ENCODE results near the gene RNU7-1. TPM values are rescaled to one million over a fixed set of nuclear protein-coding genes. Genes with fewer than 3 reads are reported as not detected.

RNU7-1 gene
- total RNA-seq, 1 experiment from 2014 or later, result not detected

DNA sequence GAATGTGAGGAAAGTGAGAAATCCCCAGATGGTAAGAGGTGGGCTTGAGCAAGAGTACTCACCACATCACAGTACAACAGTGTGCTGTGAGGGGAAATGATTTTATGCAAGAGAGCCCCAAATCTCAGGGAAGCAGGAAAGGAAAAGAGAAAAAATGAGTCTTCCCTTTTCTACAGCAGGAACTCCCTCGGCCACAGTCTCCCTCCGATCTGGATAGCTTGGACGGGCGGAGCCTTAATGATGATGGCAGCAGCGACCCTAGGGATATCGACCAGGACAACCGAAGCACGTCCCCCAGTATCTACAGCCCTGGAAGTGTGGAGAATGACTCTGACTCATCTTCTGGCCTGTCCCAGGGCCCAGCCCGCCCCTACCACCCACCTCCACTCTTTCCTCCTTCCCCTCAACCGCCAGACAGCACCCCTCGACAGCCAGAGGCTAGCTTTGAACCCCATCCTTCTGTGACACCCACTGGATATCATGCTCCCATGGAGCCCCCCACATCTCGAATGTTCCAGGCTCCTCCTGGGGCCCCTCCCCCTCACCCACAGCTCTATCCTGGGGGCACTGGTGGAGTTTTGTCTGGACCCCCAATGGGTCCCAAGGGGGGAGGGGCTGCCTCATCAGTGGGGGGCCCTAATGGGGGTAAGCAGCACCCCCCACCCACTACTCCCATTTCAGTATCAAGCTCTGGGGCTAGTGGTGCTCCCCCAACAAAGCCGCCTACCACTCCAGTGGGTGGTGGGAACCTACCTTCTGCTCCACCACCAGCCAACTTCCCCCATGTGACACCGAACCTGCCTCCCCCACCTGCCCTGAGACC is 8.0 kb upstream of the RNU7-1 start:
- no peak for DNase-seq (ENCODE audit: low read depth)
- in situ Hi-C loops (cut with HindIII; ENCODE audit: low pct_unique_long_range_greater_than_20kb, low sequenced_read_pairs), result no loop called here

DNA sequence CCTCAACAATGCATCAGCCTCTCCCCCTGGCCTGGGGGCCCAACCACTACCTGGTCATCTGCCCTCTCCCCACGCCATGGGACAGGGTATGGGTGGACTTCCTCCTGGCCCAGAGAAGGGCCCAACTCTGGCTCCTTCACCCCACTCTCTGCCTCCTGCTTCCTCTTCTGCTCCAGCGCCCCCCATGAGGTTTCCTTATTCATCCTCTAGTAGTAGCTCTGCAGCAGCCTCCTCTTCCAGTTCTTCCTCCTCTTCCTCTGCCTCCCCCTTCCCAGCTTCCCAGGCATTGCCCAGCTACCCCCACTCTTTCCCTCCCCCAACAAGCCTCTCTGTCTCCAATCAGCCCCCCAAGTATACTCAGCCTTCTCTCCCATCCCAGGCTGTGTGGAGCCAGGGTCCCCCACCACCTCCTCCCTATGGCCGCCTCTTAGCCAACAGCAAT is 7.4 kb upstream of the RNU7-1 start:
- no peak for DNase-seq (ENCODE audit: low read depth)
- in situ Hi-C loops (cut with HindIII; ENCODE audit: low pct_unique_long_range_greater_than_20kb, low sequenced_read_pairs), result no loop called here

DNA sequence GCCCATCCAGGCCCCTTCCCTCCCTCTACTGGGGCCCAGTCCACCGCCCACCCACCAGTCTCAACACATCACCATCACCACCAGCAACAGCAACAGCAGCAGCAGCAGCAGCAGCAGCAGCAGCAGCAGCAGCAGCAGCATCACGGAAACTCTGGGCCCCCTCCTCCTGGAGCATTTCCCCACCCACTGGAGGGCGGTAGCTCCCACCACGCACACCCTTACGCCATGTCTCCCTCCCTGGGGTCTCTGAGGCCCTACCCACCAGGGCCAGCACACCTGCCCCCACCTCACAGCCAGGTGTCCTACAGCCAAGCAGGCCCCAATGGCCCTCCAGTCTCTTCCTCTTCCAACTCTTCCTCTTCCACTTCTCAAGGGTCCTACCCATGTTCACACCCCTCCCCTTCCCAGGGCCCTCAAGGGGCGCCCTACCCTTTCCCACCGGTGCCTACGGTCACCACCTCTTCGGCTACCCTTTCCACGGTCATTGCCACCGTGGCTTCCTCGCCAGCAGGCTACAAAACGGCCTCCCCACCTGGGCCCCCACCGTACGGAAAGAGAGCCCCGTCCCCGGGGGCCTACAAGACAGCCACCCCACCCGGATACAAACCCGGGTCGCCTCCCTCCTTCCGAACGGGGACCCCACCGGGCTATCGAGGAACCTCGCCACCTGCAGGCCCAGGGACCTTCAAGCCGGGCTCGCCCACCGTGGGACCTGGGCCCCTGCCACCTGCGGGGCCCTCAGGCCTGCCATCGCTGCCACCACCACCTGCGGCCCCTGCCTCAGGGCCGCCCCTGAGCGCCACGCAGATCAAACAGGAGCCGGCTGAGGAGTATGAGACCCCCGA is 6.8 kb upstream of the RNU7-1 start:
- no peak for DNase-seq (ENCODE audit: low read depth)
- in situ Hi-C loops (cut with HindIII; ENCODE audit: low pct_unique_long_range_greater_than_20kb, low sequenced_read_pairs), result no loop called here

DNA sequence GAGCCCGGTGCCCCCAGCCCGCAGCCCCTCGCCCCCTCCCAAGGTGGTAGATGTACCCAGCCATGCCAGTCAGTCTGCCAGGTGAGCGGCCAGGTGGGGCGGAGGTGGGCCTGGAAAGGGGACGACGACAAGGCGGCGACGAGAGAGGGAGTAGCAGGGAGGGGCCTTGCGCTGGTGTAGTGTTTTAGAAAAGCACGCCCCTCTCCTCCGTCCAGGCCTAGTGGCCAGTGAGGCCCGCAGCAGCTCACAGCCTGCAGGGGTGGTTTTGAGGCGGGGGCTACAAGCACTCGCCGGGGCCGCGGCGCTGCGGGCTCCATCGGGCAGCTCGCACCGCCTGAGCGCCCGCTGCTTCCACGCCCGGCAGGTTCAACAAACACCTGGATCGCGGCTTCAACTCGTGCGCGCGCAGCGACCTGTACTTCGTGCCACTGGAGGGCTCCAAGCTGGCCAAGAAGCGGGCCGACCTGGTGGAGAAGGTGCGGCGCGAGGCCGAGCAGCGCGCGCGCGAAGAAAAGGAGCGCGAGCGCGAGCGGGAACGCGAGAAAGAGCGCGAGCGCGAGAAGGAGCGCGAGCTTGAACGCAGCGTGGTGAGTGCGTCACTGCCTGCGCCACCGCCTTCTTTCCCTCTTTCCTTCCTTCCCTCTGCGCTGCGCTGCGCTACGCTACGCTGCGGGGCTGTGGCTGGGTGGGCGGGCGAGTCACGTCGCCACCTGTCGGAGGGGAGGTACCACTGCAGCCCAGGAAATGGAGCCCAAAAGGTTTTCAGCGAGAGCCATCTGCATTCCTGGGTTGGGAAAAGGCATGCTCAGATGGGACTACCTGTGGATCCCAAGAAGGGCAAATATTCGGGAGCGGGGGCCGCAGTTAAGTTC is 5.9 kb upstream of the RNU7-1 start:
- peak; percentile 95 for DNase-seq (ENCODE audit: low read depth)

DNA sequence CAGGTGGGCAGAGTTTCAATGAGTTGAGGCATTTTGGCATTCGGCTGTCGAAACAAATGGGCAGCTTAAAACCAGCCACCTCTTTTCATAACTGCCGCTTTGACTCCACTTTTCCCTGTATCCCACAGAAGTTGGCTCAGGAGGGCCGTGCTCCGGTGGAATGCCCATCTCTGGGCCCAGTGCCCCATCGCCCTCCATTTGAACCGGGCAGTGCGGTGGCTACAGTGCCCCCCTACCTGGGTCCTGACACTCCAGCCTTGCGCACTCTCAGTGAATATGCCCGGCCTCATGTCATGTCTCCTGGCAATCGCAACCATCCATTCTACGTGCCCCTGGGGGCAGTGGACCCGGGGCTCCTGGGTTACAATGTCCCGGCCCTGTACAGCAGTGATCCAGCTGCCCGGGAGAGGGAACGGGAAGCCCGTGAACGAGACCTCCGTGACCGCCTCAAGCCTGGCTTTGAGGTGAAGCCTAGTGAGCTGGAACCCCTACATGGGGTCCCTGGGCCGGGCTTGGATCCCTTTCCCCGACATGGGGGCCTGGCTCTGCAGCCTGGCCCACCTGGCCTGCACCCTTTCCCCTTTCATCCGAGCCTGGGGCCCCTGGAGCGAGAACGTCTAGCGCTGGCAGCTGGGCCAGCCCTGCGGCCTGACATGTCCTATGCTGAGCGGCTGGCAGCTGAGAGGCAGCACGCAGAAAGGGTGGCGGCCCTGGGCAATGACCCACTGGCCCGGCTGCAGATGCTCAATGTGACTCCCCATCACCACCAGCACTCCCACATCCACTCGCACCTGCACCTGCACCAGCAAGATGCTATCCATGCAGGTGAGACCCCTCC is 5.0 kb upstream of the RNU7-1 start:
- no peak for DNase-seq (ENCODE audit: low read depth)
- in situ Hi-C loops (cut with HindIII; ENCODE audit: low pct_unique_long_range_greater_than_20kb, low sequenced_read_pairs), result no loop called here

More for the DNA sequence above, 5.9 kb upstream of the RNU7-1 start:
- in situ Hi-C loops (cut with HindIII; ENCODE audit: low pct_unique_long_range_greater_than_20kb, low sequenced_read_pairs), result no loop called here

DNA sequence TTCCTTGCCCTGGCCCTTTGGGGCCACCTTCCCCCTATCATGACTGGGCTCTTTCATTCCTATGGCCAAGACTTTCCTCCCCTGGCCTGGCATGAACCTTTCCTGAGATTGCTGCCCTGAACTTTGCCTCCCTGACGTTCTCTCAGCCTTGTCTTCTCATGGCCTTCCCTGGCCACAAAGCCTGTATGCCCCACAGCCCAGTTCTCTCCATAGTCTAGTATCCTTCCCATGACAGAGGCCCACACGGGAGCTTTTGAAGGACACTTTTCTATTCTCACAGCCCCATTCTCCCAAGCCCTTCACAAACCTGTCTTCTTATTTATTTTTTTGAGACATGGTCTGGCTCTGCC is 4.5 kb upstream of the RNU7-1 start:
- in situ Hi-C loops (cut with HindIII; ENCODE audit: low pct_unique_long_range_greater_than_20kb, low sequenced_read_pairs), result no loop called here

DNA sequence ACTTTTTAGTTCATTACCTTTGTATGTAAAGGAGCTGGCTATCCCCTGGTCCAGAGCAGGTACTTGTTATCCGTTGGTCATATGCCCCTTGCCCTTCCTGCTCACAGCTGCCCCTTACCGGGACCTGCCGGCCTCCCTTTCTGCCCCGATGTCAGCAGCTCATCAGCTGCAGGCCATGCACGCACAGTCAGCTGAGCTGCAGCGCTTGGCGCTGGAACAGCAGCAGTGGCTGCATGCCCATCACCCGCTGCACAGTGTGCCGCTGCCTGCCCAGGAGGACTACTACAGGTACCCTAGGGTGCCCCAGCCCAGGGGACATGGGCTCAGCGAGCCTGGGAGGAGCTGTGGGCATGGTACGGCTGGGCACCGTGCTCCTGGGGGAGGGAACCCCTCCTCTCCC is 2.3 kb upstream of the RNU7-1 start:
- no peak for DNase-seq (ENCODE audit: low read depth)
- in situ Hi-C loops (cut with HindIII; ENCODE audit: low pct_unique_long_range_greater_than_20kb, low sequenced_read_pairs), result no loop called here

More for the DNA sequence above, 4.5 kb upstream of the RNU7-1 start:
- no peak for DNase-seq (ENCODE audit: low read depth)

DNA sequence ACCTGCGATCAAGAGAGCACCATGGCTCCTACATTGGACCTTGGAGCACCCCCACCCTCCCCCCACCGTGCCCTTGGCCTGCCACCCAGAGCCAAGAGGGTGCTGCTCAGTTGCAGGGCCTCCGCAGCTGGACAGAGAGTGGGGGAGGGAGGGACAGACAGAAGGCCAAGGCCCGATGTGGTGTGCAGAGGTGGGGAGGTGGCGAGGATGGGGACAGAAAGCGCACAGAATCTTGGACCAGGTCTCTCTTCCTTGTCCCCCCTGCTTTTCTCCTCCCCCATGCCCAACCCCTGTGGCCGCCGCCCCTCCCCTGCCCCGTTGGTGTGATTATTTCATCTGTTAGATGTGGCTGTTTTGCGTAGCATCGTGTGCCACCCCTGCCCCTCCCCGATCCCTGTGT is 1.8 kb upstream of the RNU7-1 start:
- no peak for DNase-seq (ENCODE audit: low read depth)
- in situ Hi-C loops (cut with HindIII; ENCODE audit: low pct_unique_long_range_greater_than_20kb, low sequenced_read_pairs), result no loop called here

DNA sequence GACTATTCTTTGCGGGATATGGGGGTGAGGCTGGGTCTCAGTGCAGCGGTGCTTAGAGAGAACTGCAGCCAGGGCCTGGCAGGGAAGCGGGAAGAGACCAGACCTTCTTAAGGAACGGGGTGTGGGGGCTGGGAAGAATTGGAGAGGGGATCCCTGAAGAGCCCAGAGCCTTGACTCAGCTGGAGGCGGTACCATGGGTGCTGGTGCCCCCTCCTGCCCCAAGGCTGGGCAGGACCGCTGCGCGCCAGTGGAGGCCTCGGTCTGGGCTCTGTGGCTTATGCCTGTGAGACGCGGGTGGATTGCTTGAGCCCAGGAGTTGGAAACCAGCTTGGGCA is 1.3 kb upstream of the RNU7-1 start:
- in situ Hi-C loops (cut with HindIII; ENCODE audit: low pct_unique_long_range_greater_than_20kb, low sequenced_read_pairs), result no loop called here

DNA sequence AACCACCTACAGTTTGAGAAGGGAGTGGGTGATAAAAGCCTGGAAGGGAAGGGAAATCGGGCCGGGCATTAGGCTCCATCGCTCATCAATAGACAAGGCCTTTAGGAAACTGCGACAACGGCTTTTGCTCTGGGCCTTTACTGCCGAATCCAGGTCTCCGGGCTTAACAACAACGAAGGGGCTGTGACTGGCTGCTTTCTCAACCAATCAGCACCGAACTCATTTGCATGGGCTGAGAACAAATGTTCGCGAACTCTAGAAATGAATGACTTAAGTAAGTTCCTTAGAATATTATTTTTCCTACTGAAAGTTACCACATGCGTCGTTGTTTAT is 261 bp upstream of the RNU7-1 start:
- DNase-seq (ENCODE audit: low read depth), result no peak
- in situ Hi-C loops (cut with HindIII; ENCODE audit: low pct_unique_long_range_greater_than_20kb, low sequenced_read_pairs), result no loop called here

More for the DNA sequence above, 1.3 kb upstream of the RNU7-1 start:
- no peak for DNase-seq (ENCODE audit: low read depth)

DNA sequence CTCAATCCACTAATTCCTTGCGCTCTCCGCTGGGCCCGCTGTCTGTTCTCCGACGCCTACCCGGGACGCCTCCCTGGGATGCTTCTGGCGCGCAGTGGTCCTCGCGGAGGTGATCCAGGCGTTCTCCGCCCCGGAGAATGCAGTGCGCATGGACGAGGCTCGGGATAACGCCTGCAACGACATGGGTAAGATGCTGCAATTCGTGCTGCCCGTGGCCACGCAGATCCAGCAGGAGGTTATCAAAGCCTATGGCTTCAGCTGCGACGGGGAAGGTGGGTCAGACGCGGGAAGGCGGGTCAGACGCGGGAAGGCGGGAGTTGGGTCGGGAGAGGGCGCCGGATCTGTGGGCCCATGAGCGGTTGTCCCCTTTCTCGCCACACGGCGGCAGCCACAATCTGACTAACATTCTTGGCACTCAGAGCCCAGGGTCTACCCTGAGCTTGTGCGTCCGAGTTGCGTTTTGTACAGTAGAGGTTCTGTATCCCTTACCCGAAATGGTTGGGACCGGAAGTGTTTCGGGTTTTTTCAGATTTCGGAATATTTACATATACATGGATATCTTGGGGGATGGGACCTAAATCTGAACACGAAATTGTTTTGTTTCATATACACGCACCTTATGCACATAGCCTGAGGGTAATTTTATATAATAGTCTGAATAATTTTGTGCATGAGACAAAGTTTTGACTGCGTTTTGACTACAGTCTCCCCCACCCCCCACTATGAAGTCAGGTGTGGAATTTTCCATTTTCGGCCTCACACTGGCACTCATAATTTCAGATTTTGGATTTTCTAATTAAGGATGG is 968 bp downstream of the RNU7-1 start:
- peak; percentile 88 for DNase-seq (ENCODE audit: low read depth)

DNA sequence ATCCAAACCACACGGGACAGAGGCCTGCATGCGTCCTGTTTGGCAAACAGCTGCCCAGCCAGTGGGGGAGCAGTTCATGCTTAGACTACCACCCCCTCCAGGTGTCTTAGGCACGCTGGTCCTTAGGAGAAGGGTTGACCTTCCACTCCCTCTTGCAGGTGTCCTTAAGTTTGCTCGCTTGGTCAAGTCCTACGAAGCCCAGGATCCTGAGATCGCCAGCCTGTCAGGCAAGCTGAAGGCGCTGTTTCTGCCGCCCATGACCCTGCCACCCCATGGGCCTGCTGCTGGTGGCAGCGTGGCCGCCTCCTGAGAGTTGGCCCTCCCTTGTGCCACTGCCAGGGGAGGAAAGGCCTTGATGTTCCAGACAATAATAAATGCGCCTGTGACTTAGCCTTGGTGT is 2.0 kb downstream of the RNU7-1 start:
- no peak for DNase-seq (ENCODE audit: low read depth)
- in situ Hi-C loops (cut with HindIII; ENCODE audit: low pct_unique_long_range_greater_than_20kb, low sequenced_read_pairs), result no loop called here

More for the DNA sequence above, 968 bp downstream of the RNU7-1 start:
- in situ Hi-C loops (cut with HindIII; ENCODE audit: low pct_unique_long_range_greater_than_20kb, low sequenced_read_pairs), result no loop called here

DNA sequence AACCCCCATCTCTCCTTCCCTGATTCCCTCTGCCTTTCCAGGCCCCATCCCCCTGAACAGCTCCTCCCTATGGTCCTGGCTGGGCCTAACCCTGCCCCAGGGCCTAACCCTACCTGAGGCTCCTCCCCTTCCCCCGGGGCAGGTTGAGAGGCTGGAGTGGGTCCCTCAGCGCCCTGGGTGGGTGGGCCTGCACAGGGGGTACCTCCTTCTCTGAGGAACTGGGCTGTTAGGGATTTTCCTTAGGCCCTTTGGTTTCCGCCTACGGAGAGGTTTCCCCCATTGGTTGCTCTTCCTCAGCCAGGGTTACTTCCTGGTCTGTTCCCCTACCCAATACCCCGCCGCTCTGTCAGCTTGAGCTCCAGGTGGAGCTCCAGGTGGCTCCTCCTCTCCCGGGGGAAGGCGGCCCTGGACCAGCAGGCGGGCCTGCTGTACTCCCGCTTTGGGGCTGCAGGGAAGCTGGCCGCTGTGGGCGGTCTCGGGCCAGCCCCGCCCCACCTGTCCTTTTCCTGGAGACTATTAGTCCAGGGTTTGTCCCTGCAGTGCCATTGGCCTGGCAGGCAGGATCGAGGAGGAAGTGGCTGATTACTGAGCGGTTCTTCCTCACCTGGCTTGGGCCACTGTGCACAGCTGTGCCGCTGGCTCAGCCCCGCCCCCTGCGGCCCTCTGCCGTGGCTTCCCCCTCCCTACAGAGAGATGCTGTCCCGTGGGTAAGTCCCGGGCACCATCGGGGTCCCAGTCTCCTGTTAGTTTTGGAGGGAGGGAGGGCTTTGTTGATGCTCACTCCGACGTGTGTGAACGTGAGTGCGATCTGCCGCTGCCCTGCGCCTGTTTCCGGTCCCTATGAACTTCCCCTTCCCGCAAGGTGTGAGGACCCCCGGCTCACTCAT is 2.7 kb downstream of the RNU7-1 start:
- DNase-seq (ENCODE audit: low read depth), result peak; percentile 99
- in situ Hi-C loops (cut with HindIII; ENCODE audit: low pct_unique_long_range_greater_than_20kb, low sequenced_read_pairs), result no loop called here

DNA sequence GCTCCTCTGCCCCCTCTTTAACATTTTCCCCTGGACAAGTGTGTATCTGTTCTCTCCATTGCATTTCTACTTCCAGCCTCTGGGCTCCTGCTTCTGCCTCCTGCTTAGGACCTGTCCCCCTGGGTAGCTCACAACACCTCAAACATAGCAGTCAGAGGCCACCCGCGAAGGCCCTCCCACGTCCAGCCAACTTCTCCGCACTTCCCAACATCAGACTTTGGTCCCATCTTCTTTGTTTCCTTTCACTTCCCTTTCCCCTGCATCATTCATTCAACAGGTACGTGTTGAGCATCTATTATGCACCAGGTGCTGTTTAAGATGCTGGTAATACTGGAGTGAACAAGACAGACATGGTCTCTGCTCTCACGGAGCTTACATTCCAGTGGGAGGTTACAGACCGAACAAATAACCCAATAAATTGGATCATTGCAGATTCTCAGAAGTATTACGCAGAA is 3.3 kb downstream of the RNU7-1 start:
- no peak for DNase-seq (ENCODE audit: low read depth)
- in situ Hi-C loops (cut with HindIII; ENCODE audit: low pct_unique_long_range_greater_than_20kb, low sequenced_read_pairs), result no loop called here

DNA sequence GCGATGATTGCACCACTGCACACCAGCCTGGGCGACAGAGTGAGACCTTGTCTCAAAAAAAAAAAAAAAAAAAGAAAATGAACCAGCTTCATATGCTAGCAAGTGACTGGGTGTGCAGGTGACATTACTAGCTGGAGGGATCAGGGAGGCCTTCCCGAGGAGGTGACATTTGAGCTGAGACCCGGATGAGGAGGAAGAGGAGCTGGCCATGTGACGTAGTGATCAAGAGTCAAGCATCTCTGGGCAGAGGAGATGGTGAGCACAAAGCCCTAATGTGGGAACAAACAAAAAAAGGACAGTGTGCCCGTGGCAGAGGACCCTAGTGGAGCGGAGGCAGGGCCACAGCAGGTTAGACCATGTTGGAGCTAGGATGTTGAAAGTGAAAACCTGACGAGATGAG is 4.0 kb downstream of the RNU7-1 start:
- in situ Hi-C loops (cut with HindIII; ENCODE audit: low pct_unique_long_range_greater_than_20kb, low sequenced_read_pairs), result no loop called here
- DNase-seq (ENCODE audit: low read depth), result no peak

DNA sequence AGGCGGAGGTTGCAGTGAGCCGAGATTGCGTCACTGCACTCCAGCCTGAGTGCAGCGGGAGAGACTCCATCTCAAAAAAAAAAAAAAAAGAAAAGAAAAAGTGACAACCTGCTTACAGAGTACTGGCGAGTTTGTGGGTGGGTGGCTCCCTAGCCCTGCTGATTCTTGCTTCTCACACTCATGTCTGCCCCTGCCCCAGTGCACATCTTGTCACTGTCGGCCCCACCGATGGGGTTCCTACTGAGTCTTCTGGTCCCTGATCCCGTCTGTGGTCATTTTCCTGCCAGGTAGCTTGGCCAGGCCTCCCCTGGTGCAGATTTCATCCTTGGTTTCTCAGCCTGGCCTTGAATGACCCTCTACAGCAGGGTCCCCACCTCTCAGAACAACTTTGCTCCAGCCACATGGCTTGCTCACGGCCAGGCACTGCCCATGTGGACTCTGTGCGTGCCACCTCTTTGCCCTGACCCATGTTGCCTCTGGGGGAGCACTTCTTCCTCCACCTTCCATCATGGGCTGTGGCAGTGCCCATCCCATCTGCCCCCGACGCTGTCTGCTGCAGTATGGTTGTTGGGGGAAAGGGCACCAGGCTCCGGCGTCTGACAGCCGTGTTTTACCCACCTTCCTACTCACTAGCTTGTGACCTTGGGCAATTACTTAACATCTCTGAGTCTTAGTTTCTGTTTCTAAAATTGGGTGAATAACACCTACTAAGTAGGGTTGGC is 5.4 kb downstream of the RNU7-1 start:
- in situ Hi-C loops (cut with HindIII; ENCODE audit: low pct_unique_long_range_greater_than_20kb, low sequenced_read_pairs), result no loop called here
- no peak for DNase-seq (ENCODE audit: low read depth)
